PFSK-1 (cell line): ENCODE data around the gene GNA15.

Experiments used
- FOXP2 ChIP-seq: optimal IDR thresholded peaks from 2 replicates; pipeline ENCODE3; 2011; ENCODE audit warnings: borderline replicate concordance, control low read depth, inconsistent platforms; ENCODE audit not compliant: insufficient read depth; ENCODE audit errors: extremely low read length, extremely low read depth
- POLR2AphosphoS5 ChIP-seq: IDR thresholded peaks from 2 replicates; pipeline ENCODE4 v1.6.1; 2012; ENCODE audit warnings: low read depth, mild to moderate bottlenecking, control low read depth, low read length, moderate library complexity
- REST ChIP-seq, 2 experiments: IDR thresholded peaks; 2 replicates each; pipeline versions ENCODE4 v1.6.1 to v1.8.0; 2011 to 2012; ENCODE audit warnings: low read depth in 2 of 2, low read length in 2 of 2, control low read depth in 1 of 2, inconsistent platforms in 1 of 2, mild to moderate bottlenecking in 1 of 2, moderate library complexity in 1 of 2; ENCODE audit not compliant: insufficient read depth in 1 of 2
- SIN3A ChIP-seq: IDR thresholded peaks from 2 replicates; pipeline ENCODE4 v1.6.1; 2012; ENCODE audit warnings: mild to moderate bottlenecking, low read length, moderate library complexity, borderline replicate concordance; ENCODE audit not compliant: insufficient read depth
- TAF1 ChIP-seq: IDR thresholded peaks from 2 replicates; pipeline ENCODE4 v1.6.1; 2012; ENCODE audit warnings: low read length, control low read depth, borderline replicate concordance; ENCODE audit not compliant: insufficient read depth

The GNA15 gene

GRCh38 chr19:3121821-3122511, 13.9 kb upstream of the GNA15 start:
- TF ChIP-seq FOXP2 (no peak), SIN3A (no peak), POLR2AphosphoS5 (no peak), TAF1 (no peak), REST (IDR thresholded peaks at IDR 0.05; ENCODE audit: insufficient read depth in 1 of 2, low read depth in 2 of 2, low read length in 2 of 2) (no peak)

GRCh38 chr19:3122512-3122870, 13.3 kb upstream of the GNA15 start:
- TF ChIP-seq TAF1 (no peak), POLR2AphosphoS5 (no peak), SIN3A (no peak)

- no peak for TF ChIP-seq SIN3A
- no peak for TF ChIP-seq REST (IDR thresholded peaks at IDR 0.05; ENCODE audit: insufficient read depth in 1 of 2, low read depth in 2 of 2, low read length in 2 of 2)
- no peak for TF ChIP-seq POLR2AphosphoS5
- no peak for TF ChIP-seq TAF1
- no peak for TF ChIP-seq FOXP2
Observed at GRCh38 chr19:3123088-3123721, 12.6 kb upstream of the GNA15 start.

GRCh38 chr19:3123956-3124355, 11.9 kb upstream of the GNA15 start:
- TF ChIP-seq TAF1 (no peak), FOXP2 (no peak), POLR2AphosphoS5 (no peak), SIN3A (no peak), REST (IDR thresholded peaks at IDR 0.05; ENCODE audit: insufficient read depth in 1 of 2, low read depth in 2 of 2, low read length in 2 of 2) (no peak)

GRCh38 chr19:3124630-3125029, 11.2 kb upstream of the GNA15 start:
- TF ChIP-seq REST (IDR thresholded peaks at IDR 0.05; ENCODE audit: insufficient read depth in 1 of 2, low read depth in 2 of 2, low read length in 2 of 2) (no peak), POLR2AphosphoS5 (no peak), FOXP2 (no peak), TAF1 (no peak), SIN3A (no peak)
